ENCODE data around the gene MYO19.
"Not testable (repeated sequence)": the region's sequence is repeated elsewhere in the genome, so short reads cannot be mapped to it uniquely, and the experiment has no call there.

Gene MYO19

DNA sequence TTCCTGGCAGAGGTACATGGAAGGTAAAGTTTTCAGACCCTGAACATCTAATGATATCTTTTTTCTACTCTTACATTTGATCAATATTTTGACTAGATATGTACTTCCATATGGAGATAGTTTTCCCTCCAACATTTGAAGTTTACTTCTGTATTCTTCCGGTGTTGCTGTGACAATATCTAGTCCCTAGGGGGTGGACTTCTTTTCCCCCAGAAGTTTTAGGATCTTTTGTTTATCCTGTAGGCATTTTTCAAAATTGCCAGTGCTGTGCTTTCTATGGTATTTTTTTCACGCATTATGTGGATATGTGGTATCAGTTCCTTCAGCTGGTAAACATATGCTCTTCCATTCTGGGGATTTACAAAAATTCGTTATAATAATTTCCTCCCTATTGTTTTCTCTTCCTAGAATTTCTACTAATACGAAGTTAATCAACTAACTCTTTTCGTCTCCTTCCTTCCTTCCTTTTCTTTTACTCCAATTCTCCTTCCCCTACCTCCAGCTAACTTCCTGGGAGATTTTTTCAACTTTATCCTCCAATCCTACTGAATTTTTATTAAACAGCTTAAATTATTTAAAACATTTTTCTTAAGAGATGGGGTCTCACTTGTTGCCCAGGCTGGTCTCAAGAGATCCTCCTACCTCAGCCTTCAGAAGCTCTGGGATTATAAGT is 74.3 kb downstream of the MYO19 start:
- no peak for DNase-seq

DNA sequence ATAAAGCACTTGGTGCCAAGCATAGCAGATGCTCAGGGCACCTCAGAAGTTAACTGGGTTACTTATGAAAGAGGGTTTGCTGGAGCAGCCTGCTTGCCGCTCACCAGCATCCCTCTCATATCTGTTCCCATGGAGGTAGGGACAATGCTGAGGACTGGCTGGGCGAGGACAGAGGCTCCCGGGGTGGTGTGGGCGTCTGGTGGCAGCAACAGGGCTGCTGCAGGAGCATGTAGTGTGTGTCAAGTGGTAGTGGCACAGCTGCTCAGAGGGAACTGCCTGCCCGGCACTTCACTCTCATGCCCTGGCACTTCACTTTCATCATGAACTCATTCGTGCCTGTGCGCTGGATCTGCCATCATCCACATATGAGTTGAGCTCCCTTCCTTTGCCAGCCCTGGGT is 75.1 kb downstream of the MYO19 start:
- no peak for DNase-seq

DNA sequence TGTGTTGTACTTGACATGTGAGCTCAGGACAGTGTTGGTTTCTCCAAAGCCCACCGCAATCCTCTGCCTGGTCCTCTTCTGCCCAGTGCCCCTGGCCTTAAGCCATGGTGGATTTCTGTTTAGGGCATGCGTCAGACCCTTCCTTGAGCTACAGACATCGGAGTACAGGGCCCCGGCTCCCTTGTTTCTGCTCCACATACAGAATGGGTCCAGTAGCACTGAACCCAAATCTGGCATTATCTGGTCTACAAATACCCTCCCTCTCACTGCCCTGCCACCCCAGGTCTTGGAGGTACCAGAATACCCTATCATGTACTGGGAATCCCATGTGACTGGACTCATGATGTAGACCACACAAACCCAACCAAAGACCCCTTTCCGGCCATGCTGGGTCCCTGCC is 75.6 kb downstream of the MYO19 start:
- no peak for DNase-seq

DNA sequence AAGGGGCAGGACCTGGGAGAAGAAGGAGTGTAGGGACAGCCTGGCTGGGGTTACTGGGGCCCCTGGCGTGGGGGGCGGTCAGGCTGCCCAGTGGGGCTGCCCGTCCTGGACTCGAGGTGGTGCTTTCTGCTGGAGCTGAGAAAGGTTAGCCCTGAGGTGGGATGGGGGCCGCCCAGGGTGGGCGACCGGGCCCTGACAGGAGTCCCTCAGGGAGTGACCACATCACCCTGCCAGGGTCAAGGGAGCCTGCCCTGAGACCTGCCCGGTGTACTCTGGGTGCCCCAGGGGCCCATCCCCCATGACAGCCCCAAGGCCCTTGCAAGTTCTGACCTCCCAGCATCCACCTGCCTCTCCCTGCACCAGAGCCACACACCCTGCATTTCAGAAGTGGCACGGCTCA is 77.0 kb downstream of the MYO19 start:
- not testable (repeated sequence) for DNase-seq

DNA sequence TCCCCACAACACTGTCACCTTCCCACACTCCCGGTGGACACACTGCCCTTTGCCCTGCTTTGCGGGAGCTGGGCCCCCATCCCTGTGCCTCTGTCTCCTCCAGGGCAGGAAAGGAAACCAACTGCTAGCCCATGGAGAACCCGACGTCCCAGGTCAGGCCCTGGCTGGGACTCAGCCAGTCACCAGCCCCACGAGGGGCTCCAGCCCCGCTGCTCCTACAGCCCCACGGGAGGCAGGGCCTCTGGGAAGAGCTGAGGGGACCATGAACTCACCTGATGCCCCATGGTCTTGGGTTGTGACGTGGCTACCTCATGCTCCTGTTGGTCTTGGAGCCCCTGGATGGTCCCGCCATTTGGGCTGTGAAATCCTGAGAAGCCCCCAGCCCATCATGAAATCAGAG is 81.8 kb downstream of the MYO19 start:
- DNase-seq = not testable (repeated sequence)

DNA sequence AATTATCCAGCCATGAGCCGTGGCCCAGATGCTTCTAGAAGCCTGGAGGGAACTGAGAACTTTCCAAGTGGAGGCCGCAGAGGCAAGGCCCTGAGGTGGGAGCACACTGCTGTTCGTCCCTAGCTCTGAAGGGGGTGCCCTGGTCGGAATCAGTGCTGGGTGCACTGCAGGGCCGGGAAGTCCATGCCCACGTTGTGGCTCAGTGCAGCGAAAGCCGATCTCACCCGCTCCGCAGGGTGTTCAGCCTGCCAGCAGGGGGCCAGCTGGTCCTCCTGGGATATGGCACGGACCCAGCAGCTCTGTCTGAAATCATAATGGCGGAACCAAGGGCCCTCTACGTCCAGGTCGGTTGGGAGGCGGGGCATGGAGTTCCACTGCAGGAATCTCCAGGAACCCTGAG is 84.7 kb downstream of the MYO19 start:
- not testable (repeated sequence) for DNase-seq

Measured in fibroblast of skin of abdomen (primary cell).